Liver (tissue), 9 donors: Measurements from ENCODE around the gene ZNF697. TPM values are rescaled to one million over a fixed set of nuclear protein-coding genes. Genes with fewer than 3 reads are reported as not detected.

ENCODE experiments used
- DNase-seq: peaks from one replicate; pipeline ENCODE4 v3.0.0-alpha.2; 2017; ENCODE audit warnings: low spot score
- H3K27ac ChIP-seq, 2 donors: one replicate each; pipeline ENCODE4 v1.7.0; 2013; ENCODE audit warnings: inconsistent platforms in 2 of 2, low read length in 2 of 2, control low read depth in 1 of 2, low read depth in 1 of 2, mild to moderate bottlenecking in 1 of 2
- H3K27me3 ChIP-seq, 4 donors: one replicate each; pipeline versions ENCODE4 v1.6.1 to v1.7.0; 2013; ENCODE audit warnings: low read length in 3 of 4, inconsistent platforms in 1 of 4, mild to moderate bottlenecking in 1 of 4, moderate library complexity in 1 of 4; ENCODE audit not compliant: control insufficient read depth in 4 of 4, insufficient read depth in 4 of 4
- H3K36me3 ChIP-seq, 4 donors: one replicate each; pipeline versions ENCODE4 v1.6.1 to v1.7.0; 2013; ENCODE audit warnings: low read length in 3 of 4, mild to moderate bottlenecking in 3 of 4, low read depth in 1 of 4, moderate library complexity in 1 of 4; ENCODE audit not compliant: control insufficient read depth in 4 of 4, insufficient read depth in 3 of 4
- H3K4me1 ChIP-seq, 4 donors: one replicate each; pipeline versions ENCODE4 v1.6.1 to v1.7.0; 2013; ENCODE audit warnings: low read length in 3 of 4, mild to moderate bottlenecking in 3 of 4, moderate library complexity in 1 of 4; ENCODE audit not compliant: control insufficient read depth in 4 of 4, insufficient read depth in 4 of 4
- H3K4me3 ChIP-seq, 3 donors: one replicate each; pipeline versions ENCODE4 v1.6.1 to v1.7.0; 2013; ENCODE audit warnings: low read length in 3 of 3, control low read depth in 1 of 3, low read depth in 1 of 3, mild to moderate bottlenecking in 1 of 3
- H3K9ac ChIP-seq, 2 donors: one replicate each; pipeline ENCODE4 v1.7.0; 2013; ENCODE audit warnings: low read length in 2 of 2, mild to moderate bottlenecking in 2 of 2, moderate library complexity in 2 of 2, control low read depth in 1 of 2, low read depth in 1 of 2
- H3K9me3 ChIP-seq, 4 donors: one replicate each; pipeline versions ENCODE4 v1.6.1 to v1.7.0; 2013; ENCODE audit warnings: low read length in 3 of 4; ENCODE audit not compliant: control insufficient read depth in 4 of 4
- EGR1 ChIP-seq, 2 donors: IDR thresholded peaks; 2 replicates each; pipeline ENCODE4 v1.6.1; 2016 to 2018; ENCODE audit warnings: antibody characterized with exemption in 2 of 2, low read depth in 2 of 2
- FOXA1 ChIP-seq: IDR thresholded peaks from 2 replicates; pipeline ENCODE4 v1.6.1; 2016; ENCODE audit warnings: antibody characterized with exemption
- HNF4A ChIP-seq, 2 donors: conservative IDR thresholded peaks; 2 replicates each; pipeline ENCODE4 v1.6.1; 2016; ENCODE audit warnings: antibody characterized with exemption in 2 of 2, mild to moderate bottlenecking in 2 of 2
- HNF4G ChIP-seq: IDR thresholded peaks from 2 replicates; pipeline ENCODE4 v1.6.1; 2016; ENCODE audit warnings: antibody characterized with exemption
- JUND ChIP-seq, 2 donors: IDR thresholded peaks; 2 replicates each; pipeline ENCODE4 v1.6.1; 2016; ENCODE audit warnings: antibody characterized with exemption in 2 of 2
- NR2F2 ChIP-seq: IDR thresholded peaks from 2 replicates; pipeline ENCODE4 v1.6.1; 2016; ENCODE audit warnings: antibody characterized with exemption
- RXRA ChIP-seq, 2 donors: IDR thresholded peaks; 2 replicates each; pipeline ENCODE4 v1.6.1; 2017 to 2018; ENCODE audit warnings: antibody characterized with exemption in 2 of 2, mild to moderate bottlenecking in 1 of 2
- SP1 ChIP-seq: IDR thresholded peaks from 2 replicates; pipeline ENCODE4 v1.6.1; 2018; ENCODE audit warnings: antibody characterized with exemption, mild to moderate bottlenecking
- TAF1 ChIP-seq: conservative IDR thresholded peaks from 2 replicates; pipeline ENCODE4 v1.6.1; 2016; ENCODE audit warnings: antibody characterized with exemption, mild to moderate bottlenecking
- YY1 ChIP-seq: IDR thresholded peaks from 2 replicates; pipeline ENCODE4 v1.6.1; 2016; ENCODE audit warnings: antibody characterized with exemption, mild to moderate bottlenecking
- WGBS: extraction: QIAGEN DNeasy Blood & Tissue Kit; methylation state at CpG from one replicate; pipeline ENCODE4 v1.1.7; 2013; 5-methylcytosine and 5-hydroxymethylcytosine counted together
- polyA plus RNA-seq, 2 donors: library from polyadenylated mRNA; stranded (reverse) in 1 of 2; unstranded in 1 of 2; fragments of 200-250 nt in 1 of 2; fragments of >200 nt in 1 of 2; fragmentation: Nextera tagmentation in 1 of 2; extraction: Ambion mirVana in 1 of 2; gene quantifications; one replicate each; pipeline versions ENCODE4 v1.2.1 to v1.2.3, GENCODE V29; 2013 to 2015
- total RNA-seq, 2 donors: library from RNA; depleted of rRNA; stranded (reverse); fragments of >200 nt; gene quantifications; one replicate each; pipeline ENCODE4 v1.2.3, GENCODE V29; 2014
- TF ChIP-seq, protein P1 (sequence below): IDR thresholded peaks from 2 replicates; pipeline ENCODE4 v1.6.1; 2016; ENCODE audit warnings: antibody characterized with exemption
- TF ChIP-seq, protein P2 (sequence below): IDR thresholded peaks from 2 replicates; pipeline ENCODE4 v1.6.1; 2016; ENCODE audit warnings: antibody characterized with exemption
- TF ChIP-seq, protein P3 (sequence below): fragments of 150-350 bp; IDR thresholded peaks from 2 replicates; pipeline ENCODE4 v1.5.1; 2017; ENCODE audit warnings: improper control_type of control experiment, low read depth, low read length; ENCODE audit not compliant: missing input control
- TF ChIP-seq, protein P4 (sequence below): IDR thresholded peaks from 2 replicates; pipeline ENCODE4 v1.6.1; 2016; ENCODE audit warnings: antibody characterized with exemption, mild to moderate bottlenecking
- donor health status: healthy.
- donor health status: healthy.
- donor health status: healthy.
- donor health status: healthy.
- donor health status: healthy.

Gene ZNF697
- total and polyA plus RNA-seq, 4 donors, result 0.89 to 4.5 (median 3.2) TPM

DNA sequence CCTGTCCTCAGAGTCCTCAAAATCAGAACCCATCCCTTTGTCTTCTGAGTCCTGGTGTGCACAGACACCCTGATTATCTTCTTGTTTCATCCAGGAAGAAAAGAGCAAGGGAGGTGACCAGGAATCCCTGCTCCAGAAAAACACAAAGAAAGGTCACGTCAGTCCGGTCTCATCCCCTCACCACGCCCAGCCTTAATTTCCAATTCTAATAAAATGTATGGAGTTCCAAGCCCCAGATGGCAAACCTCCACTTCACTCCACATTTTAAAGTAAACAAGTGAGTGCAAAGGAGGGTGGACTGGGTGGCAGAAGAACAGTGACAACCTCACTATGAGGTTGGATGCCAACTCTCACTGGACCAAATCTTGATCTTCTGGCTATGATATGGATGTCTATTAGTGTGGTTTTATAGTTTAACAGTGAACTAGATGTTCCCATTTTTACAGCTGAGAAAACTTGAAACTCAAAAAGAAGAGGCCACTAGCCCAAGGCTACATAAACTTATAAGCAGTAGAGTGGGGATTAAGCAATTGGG, 22.0 kb downstream of the ZNF697 start:
- DNase-seq, result no peak
- Histone ChIP-seq H3K27ac (no peak overlapping the region), H3K4me3 (no peak overlapping the region), H3K27me3 (no peaks in the 10 kb centered on the region), H3K36me3 (peaks cover 9 to 15% (median 10%) of the 10 kb centered on the region in 4 donors), H3K4me1 (peaks cover 9 to 19% (median 15%) of the 10 kb centered on the region in 4 donors), H3K9me3 (no peaks in the 10 kb centered on the region), H3K9ac (no peak overlapping the region)
- 91% methylated on average over 3 of the region's 3 CpGs for WGBS
- TF ChIP-seq, protein P1, sequence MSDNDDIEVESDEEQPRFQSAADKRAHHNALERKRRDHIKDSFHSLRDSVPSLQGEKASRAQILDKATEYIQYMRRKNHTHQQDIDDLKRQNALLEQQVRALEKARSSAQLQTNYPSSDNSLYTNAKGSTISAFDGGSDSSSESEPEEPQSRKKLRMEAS, result no peak
- TF ChIP-seq HNF4G, result no peak
- TF ChIP-seq NR2F2, result no peak
- TF ChIP-seq HNF4A (conservative IDR thresholded peaks at IDR 0.05), result no peak
- TF ChIP-seq TAF1, result no peak
- TF ChIP-seq JUND (IDR thresholded peaks at IDR 0.05), result no peak
- TF ChIP-seq, protein P2, sequence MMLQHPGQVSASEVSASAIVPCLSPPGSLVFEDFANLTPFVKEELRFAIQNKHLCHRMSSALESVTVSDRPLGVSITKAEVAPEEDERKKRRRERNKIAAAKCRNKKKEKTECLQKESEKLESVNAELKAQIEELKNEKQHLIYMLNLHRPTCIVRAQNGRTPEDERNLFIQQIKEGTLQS, result no peak
- TF ChIP-seq FOXA1, result no peak
- TF ChIP-seq, protein P3, sequence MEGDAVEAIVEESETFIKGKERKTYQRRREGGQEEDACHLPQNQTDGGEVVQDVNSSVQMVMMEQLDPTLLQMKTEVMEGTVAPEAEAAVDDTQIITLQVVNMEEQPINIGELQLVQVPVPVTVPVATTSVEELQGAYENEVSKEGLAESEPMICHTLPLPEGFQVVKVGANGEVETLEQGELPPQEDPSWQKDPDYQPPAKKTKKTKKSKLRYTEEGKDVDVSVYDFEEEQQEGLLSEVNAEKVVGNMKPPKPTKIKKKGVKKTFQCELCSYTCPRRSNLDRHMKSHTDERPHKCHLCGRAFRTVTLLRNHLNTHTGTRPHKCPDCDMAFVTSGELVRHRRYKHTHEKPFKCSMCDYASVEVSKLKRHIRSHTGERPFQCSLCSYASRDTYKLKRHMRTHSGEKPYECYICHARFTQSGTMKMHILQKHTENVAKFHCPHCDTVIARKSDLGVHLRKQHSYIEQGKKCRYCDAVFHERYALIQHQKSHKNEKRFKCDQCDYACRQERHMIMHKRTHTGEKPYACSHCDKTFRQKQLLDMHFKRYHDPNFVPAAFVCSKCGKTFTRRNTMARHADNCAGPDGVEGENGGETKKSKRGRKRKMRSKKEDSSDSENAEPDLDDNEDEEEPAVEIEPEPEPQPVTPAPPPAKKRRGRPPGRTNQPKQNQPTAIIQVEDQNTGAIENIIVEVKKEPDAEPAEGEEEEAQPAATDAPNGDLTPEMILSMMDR, result no peak

DNA sequence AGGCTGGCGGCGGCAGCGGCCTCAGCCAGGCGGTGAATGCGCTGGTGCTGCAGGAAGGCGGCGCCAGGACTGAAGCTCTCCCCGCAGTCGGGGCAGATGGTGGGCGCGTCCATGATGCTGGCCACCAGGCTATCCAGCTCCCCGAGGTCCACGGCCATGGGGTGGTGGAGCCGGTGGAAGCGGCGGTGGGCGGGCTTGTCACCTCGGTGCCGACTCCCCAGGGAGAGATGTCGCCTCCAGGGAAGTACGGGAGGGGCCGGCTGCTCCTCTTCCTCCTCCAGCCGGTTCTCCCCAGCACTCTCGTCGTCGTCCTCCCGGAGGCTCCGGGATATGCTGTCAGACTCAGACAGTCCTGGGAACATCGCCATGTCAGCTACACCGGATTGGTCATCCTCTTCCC, 24.4 kb downstream of the ZNF697 start:
- H3K9ac ChIP-seq, result no peak overlapping the region
- WGBS, result 93% methylated on average over 30 of the region's 30 CpGs
- TF ChIP-seq, protein P4, sequence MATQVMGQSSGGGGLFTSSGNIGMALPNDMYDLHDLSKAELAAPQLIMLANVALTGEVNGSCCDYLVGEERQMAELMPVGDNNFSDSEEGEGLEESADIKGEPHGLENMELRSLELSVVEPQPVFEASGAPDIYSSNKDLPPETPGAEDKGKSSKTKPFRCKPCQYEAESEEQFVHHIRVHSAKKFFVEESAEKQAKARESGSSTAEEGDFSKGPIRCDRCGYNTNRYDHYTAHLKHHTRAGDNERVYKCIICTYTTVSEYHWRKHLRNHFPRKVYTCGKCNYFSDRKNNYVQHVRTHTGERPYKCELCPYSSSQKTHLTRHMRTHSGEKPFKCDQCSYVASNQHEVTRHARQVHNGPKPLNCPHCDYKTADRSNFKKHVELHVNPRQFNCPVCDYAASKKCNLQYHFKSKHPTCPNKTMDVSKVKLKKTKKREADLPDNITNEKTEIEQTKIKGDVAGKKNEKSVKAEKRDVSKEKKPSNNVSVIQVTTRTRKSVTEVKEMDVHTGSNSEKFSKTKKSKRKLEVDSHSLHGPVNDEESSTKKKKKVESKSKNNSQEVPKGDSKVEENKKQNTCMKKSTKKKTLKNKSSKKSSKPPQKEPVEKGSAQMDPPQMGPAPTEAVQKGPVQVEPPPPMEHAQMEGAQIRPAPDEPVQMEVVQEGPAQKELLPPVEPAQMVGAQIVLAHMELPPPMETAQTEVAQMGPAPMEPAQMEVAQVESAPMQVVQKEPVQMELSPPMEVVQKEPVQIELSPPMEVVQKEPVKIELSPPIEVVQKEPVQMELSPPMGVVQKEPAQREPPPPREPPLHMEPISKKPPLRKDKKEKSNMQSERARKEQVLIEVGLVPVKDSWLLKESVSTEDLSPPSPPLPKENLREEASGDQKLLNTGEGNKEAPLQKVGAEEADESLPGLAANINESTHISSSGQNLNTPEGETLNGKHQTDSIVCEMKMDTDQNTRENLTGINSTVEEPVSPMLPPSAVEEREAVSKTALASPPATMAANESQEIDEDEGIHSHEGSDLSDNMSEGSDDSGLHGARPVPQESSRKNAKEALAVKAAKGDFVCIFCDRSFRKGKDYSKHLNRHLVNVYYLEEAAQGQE, result no peak
- TF ChIP-seq EGR1 (IDR thresholded peaks at IDR 0.05; ENCODE audit: low read depth in 2 of 2) (no peak), RXRA (IDR thresholded peaks at IDR 0.05) (no peak), SP1 (no peak), JUND (IDR thresholded peaks at IDR 0.05) (no peak), YY1 (no peak)
- peaks cover 0 to 4% (median 0%) of the 10 kb centered on the region in 4 donors for H3K4me1 ChIP-seq
- H3K27me3 ChIP-seq, result no peaks in the 10 kb centered on the region
- H3K27ac ChIP-seq, result no peak overlapping the region
- peaks cover 9 to 15% (median 10%) of the 10 kb centered on the region in 4 donors for H3K36me3 ChIP-seq
- no peak overlapping the region for H3K4me3 ChIP-seq
- H3K9me3 ChIP-seq, result no peaks in the 10 kb centered on the region
- DNase-seq, result no peak
